Keratinocyte (primary cell): ENCODE data around the gene EEF1AKMT1.

Experiments
- CTCF ChIP-seq, 3 experiments: IDR thresholded peaks in 1 of 3; conservative IDR thresholded peaks in 1 of 3; optimal IDR thresholded peaks in 1 of 3; 2 replicates in 2 of 3; 3 replicates in 1 of 3; pipeline versions ENCODE3 to v1.5.1; 2011; ENCODE audit warnings: low read length in 3 of 3, mild to moderate bottlenecking in 3 of 3, moderate library complexity in 2 of 3, control low read depth in 1 of 3, inconsistent platforms in 1 of 3; ENCODE audit not compliant: insufficient read depth in 2 of 3; ENCODE audit errors: extremely low read depth in 1 of 3
- EZH2 ChIP-seq: IDR thresholded peaks from one replicate; pipeline ENCODE4 v1.6.1; 2012; ENCODE audit warnings: inconsistent platforms, mild to moderate bottlenecking, low read length, moderate library complexity

GRCh38 chr13:20738616-20739015 is 35.1 kb downstream of the EEF1AKMT1 start:
- TF ChIP-seq CTCF (optimal IDR thresholded peaks at IDR 0.05 in 1 of 3, IDR thresholded peaks at IDR 0.05 in 1 of 3, conservative IDR thresholded peaks at IDR 0.05 in 1 of 3; ENCODE audit: extremely low read depth in 1 of 3, insufficient read depth in 2 of 3, low read length in 3 of 3) (no peak), EZH2 (no peak)
